Activated CD8-positive, alpha-beta memory T cell treated with anti-CD3 and anti-CD28 coated beads for 48 hours (primary cell): ENCODE results near the gene SGCD.

Experiments used
- DNase-seq, 3 experiments: peaks; one replicate each; pipeline ENCODE4 v3.0.0-alpha.2; 2020; ENCODE audit warnings: low read depth in 2 of 3, low spot score in 2 of 3

SGCD gene

DNA sequence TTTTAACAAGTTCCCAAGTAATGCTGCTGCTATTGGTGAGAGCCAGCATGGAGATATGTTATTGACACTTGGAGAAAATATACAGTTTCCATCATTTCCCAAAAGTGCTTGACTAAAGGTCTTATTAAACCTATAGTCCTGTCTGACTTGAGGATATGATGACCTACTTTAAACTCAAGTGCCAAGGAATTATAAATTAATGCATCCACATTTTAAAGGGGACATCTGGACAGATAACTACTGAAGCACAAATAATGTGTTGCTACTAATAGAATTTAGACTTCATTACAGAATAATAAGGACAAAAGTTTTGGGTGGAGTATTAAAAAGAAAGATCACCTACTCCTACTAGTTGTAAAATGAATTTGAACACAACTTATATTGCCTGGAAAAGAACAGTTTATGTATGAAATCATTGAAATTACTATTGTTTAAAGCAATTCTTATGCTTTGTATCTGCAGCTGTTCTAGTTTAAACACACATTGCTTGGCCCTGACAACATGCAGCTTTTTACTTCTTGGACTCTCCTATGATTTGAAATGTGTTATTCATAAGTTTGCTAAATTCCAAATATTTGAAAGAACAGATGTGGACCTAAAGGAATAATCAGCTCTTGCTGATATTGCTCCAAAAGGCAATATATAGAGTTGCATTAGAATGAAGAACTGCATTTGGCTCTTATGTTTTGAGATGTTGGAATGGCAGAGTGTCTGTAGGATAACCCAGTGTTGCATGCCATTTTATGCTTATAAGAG, 73.4 kb downstream of the SGCD start:
- DNase-seq = no peak

GRCh38 chr5:156401804-156402203, 74.8 kb downstream of the SGCD start:
- DNase-seq = no peak

DNA sequence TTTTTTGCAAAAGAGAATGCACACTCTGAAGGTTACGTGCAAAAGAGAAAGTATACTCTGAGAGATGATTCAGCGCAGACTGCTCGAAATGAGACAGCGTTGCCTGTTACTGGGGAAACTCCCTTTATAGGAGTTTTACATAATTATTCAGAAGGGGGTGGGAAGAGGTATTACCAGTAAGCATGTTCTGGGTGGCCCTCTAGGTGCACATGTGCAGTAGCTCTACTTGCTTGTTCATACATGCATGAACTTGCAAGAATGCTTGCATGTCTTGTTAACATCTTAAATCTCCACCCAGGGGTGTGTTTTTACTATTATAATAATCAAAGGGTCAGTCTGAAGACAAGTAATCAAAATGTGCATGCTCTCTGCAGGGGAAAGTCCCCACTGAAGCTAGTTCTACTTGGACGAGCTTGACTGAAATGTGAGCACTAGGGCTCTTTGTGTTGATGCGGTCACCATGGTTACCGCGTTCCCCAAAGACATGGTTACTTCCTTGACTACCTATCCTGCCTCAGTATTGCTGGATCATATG, 75.5 kb downstream of the SGCD start:
- no peak for DNase-seq

GRCh38 chr5:156405988-156406387, 79.0 kb downstream of the SGCD start:
- DNase-seq = no peak

DNA sequence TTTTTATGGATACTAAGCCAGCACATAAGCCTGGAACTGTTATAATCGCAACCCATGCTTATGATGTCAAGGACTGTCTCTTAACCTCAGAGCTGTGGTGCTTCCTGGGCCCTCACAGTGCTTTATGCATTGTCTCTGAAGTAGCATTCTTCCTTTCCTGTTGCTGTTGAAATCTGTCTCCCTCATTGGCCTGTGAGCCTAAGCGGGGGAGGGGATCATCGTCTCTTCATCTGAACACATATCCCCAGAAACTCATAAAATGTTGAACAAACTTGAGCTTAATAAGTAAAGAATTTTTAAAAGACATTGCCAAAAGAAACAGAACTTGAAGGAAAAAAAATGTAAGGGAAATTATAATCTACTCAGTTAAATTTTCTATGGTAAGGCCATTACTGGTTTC, 80.3 kb downstream of the SGCD start:
- no peak for DNase-seq

DNA sequence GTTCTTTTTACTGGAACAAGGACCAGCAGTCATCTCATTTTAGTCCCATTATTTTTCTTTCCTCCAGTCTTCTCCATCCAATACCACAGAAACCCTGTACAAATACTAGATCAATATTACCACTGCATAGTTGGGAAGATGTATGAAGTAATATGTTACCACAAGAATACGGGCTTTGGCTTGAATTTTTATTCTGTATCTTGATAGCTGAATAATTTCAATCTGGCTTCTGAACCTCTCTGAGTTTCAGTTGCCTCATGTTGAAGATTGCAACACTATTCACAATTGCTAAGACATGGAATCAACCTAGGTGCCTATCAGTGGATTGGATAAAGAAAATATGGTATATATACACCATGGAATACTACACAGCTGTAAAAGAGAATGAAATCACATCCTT, 82.9 kb downstream of the SGCD start:
- no peak for DNase-seq

- DNase-seq = no peak
Measured at GRCh38 chr5:156411185-156411613, 84.2 kb downstream of the SGCD start.

DNA sequence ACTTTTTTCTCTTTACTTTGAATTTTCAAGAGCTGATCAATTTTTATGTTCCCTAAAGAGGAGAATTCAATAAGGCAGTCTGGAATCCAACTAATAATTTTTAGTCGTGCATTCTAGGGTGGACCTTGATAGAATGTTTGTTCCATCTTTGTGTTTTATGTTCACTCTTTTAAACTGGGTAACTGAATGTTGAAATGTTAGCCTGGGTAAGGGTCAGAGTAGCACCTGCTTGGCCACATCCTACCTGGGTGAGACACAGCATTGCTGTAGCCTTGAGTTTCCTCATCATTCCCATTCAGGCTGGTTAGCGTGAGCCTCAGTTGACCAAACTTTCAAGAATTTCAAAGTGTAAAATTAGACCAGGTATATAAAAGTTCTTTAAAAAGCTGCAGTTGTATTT, 85.0 kb downstream of the SGCD start:
- DNase-seq = no peak

GRCh38 chr5:156414391-156414790, 87.4 kb downstream of the SGCD start:
- no peak for DNase-seq

DNA sequence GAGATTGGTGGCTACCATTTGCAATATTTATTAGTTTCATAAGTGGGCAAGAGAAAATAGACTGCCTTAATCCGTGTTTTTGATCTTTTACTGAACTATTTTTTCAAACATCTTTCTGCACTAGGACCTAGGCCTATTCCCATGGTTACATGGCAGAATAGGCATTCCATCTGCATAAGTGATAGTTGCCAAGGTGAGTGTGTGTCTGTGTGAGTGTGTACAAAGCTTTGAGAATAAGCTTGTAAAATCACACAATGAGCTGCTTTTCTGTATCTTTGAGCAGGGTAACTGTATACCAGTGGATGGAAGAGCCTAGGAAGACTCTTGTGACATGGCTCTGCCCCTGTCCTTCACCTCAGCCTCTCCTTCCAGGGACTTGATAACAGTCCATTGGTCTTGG, 92.7 kb downstream of the SGCD start:
- DNase-seq = no peak

DNA sequence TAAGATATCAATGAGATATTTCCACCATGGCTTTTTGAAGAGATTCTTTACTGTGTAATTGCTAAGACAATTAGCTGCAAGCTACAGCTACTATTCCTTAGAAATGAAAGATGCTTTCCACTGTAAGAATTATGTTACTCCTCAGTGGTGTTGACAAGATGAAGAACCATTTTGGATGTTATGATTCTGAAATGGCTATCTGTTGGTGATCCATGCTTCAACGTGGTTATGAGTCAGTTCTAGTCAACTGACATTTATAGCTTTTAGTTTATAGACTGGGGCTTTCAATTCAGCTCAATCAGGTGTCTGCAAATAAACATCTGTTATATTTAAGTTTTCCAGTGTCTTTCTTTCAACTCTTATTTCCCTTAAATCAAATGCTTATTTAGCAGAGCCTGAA, 93.7 kb downstream of the SGCD start:
- DNase-seq = no peak

DNA sequence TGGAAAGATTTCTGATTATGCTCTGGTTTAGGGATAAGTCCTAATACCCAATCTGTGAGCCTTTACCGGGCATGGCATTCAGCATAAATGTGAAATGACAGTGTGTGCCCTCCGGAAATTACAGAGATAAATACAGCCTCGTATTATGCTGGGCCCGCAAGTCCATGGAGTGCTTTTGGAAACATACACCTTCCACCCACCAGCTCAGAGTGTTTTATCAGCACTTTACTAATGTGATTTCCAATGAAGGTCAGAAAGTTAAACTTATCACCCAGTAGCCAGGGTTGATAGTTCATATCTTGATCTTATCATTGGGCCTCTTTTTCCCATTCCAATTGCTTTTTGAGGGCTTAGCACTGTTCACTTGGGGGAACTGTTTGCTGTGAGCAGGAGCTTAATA, 94.8 kb downstream of the SGCD start:
- no peak for DNase-seq

GRCh38 chr5:156423597-156423996, 96.6 kb downstream of the SGCD start:
- no peak for DNase-seq

DNA sequence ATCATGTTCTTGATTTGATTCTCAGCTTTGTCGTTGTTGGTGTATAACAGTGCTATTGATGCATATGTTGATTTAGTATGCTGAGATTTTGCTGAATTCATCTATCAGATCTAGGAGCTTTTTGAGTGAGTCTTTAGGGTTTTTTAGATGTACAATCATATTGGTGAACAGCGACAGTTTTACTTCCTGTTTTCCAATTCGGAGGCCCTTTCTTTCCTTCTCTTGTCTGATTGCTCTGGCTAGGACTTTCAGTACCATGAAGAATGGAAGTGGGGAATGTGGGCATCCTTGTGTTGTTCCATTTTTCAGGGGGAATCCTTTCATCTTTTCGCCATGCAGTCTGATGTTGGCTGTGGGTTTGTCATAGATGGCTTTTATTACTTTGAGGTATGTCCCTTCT, 100.4 kb downstream of the SGCD start:
- DNase-seq = no peak

DNA sequence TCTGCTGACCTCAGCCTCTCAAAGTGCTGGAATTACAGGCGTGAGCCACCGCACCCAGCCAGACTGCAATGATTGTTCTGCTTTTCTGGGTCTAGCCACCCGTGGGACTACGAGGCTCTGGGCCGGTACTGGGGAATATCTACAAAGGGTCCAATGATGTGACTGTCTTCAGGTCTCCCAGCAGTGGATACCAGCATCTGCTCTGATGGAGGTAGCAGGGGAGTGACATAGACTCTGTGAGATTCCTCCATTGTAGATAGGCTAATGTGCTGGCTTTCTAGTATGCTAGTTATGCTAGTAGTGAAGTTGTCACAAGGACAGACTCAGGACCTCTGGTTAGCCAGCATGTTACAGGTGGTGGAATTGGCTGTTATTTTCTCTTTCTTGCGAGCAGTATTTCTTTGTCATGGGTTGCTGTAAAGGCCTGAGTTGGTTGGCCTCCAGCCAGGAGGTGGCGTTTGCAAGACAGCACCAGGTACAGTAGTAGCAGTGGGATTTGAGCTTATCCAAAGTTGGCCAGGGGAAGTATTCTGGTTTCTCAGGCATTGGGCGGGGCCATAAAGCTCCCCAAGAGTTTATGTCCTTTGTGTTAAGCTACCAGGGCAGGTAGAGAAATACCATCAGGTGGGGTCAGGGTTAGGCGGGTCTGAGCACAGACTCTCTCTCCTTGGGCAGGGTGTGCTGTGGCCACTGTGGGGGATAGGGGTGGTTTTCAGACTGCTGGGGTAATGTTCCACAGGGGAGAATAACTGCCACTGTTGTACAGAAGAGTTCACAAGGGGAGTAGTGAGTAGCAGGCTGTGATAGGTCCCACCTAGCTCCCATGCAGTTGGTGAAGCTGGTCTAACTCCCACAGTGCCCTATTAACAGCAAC, 105.2 kb downstream of the SGCD start:
- no peak for DNase-seq

DNA sequence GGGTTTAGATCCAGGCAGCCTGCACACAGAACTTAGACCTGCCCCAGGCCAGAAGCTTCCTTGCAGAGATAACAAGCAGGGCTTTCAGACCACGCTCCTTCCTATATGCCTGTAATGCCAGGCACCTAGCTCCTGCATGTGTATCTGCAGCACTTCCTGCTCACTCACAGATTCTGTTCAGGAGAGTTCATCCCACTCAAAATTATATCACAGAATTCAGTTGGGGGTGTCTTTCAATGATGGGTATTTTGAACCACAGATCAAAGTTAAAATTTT, 105.8 kb downstream of the SGCD start:
- DNase-seq = no peak

- no peak for DNase-seq
Measured at GRCh38 chr5:156434471-156434870, 107.5 kb downstream of the SGCD start.

- no peak for DNase-seq
Measured at GRCh38 chr5:156435101-156435500, 108.1 kb downstream of the SGCD start.

DNA sequence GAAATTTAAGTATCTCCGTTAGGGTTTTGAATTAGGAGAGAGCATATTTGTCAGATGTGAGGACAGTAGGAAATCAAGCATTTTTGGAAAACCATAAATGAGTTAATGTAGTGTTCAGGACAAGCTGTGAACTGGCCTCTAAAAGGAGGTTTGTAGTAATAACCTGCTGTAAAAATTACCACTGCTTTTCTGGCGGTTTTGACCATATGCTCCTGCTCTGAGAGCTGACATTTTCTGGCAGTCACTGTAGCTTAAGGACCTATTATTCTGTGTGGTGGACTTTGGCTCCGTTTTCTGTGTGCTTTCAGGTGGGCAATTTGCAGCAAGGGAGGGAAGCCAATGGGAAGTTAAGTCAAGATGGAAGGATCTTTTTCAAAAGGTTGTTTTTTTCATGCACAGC, 111.1 kb downstream of the SGCD start:
- DNase-seq = no peak

DNA sequence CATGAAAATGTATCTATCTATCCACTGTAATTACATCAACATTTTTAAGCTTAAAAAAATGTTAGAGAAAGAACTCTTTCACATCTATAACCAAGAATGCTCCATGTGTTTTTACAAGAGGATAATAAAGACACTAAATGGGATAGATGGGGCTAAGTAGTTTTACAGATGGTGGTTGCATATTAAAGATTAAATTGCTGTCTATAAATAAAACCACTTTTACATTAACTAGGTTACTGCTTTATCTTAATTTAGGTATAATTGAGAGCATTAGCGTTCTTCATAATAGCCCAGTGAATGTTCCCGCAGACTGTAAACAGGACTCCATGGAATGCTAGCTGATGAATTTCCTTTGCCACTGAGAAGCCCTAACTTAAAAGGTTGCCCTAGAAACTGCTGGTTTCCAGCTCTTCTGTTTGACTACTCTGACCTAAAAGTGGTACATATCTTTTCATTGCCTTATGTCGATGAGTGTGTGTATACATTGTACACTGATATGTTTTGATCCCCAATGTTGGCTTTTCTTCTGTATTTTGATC, 117.9 kb downstream of the SGCD start:
- no peak for DNase-seq

GRCh38 chr5:156446526-156446925, 119.6 kb downstream of the SGCD start:
- DNase-seq = no peak

- no peak for DNase-seq
Measured at GRCh38 chr5:156450778-156451177, 123.8 kb downstream of the SGCD start.
